ENCODE measurements around the gene TUSC2.

- TF ChIP-seq, protein P1, sequence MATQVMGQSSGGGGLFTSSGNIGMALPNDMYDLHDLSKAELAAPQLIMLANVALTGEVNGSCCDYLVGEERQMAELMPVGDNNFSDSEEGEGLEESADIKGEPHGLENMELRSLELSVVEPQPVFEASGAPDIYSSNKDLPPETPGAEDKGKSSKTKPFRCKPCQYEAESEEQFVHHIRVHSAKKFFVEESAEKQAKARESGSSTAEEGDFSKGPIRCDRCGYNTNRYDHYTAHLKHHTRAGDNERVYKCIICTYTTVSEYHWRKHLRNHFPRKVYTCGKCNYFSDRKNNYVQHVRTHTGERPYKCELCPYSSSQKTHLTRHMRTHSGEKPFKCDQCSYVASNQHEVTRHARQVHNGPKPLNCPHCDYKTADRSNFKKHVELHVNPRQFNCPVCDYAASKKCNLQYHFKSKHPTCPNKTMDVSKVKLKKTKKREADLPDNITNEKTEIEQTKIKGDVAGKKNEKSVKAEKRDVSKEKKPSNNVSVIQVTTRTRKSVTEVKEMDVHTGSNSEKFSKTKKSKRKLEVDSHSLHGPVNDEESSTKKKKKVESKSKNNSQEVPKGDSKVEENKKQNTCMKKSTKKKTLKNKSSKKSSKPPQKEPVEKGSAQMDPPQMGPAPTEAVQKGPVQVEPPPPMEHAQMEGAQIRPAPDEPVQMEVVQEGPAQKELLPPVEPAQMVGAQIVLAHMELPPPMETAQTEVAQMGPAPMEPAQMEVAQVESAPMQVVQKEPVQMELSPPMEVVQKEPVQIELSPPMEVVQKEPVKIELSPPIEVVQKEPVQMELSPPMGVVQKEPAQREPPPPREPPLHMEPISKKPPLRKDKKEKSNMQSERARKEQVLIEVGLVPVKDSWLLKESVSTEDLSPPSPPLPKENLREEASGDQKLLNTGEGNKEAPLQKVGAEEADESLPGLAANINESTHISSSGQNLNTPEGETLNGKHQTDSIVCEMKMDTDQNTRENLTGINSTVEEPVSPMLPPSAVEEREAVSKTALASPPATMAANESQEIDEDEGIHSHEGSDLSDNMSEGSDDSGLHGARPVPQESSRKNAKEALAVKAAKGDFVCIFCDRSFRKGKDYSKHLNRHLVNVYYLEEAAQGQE (IDR thresholded peaks at IDR 0.05; ENCODE audit: insufficient read depth in 1 of 2, low read depth in 2 of 2, low read length in 2 of 2), result no peak
- no peak for TF ChIP-seq POLR2AphosphoS5 (IDR thresholded peaks at IDR 0.05; ENCODE audit: low read depth, low read length)
These were observed 27.3 kb downstream of the TUSC2 start for GRCh38 chr3:50300681-50301254.
